ENCODE results near the gene HYCC1.
"Not testable (repeated sequence)": the region's sequence is repeated elsewhere in the genome, so short reads cannot be mapped to it uniquely, and the experiment has no call there.

HYCC1 gene

GRCh38 chr7:23013715-23014649, at the start of gene HYCC1:
Gene HYCC1 (minus strand): TSS chr7:23014130. CDS start chr7:22991111, 23,019 bp downstream.
- peak; percentile 99 for DNase-seq

DNA sequence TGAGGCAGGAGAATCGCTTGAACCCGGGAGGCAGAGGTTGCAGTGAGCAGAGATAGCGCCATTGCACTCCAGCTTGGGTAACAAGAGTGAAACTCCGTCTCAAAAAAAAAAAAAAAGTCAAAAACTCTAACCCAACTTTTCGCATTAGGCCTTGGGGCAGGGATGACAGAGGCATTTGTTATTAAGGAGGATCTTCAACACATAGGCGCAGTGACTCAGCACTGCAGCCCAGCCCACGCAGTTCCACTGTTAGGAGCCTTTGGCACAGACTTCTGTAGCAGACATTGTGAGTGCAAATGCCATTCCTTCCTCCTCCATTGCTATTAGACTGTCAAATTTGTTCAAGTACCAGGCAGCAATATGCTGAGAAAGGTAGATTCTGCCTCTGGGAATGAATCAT, 48.5 kb upstream of the HYCC1 start:
- no peak for DNase-seq

- no peak for DNase-seq
These were observed 47.4 kb upstream of the HYCC1 start for GRCh38 chr7:23061327-23061726.

- DNase-seq: peak; percentile 47
These were observed 44.6 kb upstream of the HYCC1 start for GRCh38 chr7:23058408-23059096.

DNA sequence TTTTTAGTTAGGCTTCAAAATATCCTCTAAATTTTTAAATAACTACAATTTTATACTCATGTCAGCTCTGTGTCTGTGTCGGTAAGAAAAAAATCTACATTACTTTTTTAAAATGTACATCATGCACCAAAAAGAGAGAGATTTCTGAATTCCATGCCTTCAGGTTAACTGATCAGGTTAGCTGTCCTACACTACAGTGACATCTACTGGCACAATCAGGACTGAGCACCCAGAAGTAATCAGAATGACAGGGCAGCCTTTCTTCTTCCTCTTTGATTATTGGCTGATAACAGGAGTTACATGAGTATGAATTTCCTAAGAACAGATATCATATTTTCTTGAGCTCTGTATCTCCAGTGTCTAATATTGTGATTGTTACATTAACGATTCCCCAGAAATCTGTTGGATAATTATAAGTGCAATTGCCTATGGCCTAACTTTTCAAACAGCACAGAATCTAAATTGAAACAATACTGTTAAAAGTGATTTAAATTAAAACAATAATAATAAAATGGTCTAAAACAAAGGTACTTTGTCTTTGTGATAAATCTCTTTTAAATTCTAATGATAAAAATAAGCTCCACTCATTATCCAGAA, 41.8 kb upstream of the HYCC1 start:
- DNase-seq: peak; percentile 51

GRCh38 chr7:23051124-23051485, 37.2 kb upstream of the HYCC1 start:
- not testable (repeated sequence) for DNase-seq

DNA sequence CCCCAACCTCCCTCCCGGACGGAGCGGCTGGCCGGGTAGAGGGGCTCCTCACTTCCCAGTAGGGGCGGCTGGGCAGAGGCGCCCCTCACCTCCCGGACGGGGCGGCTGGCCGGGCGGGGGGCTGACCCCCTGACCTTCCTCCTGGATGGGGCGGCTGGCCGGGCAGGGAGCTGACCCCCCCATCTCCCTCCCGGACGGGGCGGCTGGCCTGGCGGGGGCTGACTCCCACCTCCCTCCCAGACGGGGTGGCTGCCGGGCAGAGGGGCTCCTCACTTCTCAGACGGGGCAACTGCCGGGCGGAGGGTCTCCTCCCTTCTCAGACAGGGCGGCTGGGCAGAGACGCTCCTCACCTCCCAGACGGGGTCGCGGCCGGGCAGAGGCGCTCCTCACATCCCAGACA, 32.4 kb upstream of the HYCC1 start:
- DNase-seq: not testable (repeated sequence)

DNA sequence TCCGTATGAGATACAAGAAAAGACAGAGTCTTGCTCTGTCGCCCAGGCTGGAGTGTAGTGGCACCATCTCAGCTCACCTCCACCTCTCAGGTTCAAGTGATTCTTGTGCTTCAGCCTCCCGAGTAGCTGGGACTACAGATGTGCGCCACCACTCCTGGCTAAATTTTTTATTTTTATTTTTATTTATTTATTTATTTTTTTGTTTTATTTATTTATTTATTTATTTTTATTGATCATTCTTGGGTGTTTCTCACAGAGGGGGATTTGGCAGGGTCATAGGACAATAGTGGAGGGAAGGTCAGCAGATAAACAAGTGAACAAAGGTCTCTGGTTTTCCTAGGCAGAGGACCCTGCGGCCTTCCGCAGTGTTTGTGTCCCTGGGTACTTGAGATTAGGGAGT, 31.2 kb upstream of the HYCC1 start:
- DNase-seq: not testable (repeated sequence)

DNA sequence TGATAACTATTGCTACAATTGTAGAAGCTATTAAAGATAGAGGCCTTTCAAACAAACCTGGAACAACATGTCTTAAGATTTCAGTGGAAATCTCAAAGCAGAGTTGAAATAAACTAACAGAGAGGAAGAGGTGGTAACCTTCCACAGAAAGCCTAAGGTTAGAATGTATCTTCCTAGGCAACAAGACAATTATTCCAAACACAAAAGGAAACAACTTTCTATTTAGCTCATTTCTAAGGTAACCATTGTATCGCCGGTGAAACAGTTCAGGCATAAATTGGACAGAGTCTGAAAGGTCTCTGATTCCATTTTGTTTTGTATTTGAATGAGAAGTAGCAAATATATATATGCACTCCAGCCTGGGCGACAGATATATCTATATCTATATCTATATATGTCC, 30.7 kb upstream of the HYCC1 start:
- DNase-seq: no peak

- no peak for DNase-seq
These were observed 29.5 kb upstream of the HYCC1 start for GRCh38 chr7:23043441-23043840.

DNA sequence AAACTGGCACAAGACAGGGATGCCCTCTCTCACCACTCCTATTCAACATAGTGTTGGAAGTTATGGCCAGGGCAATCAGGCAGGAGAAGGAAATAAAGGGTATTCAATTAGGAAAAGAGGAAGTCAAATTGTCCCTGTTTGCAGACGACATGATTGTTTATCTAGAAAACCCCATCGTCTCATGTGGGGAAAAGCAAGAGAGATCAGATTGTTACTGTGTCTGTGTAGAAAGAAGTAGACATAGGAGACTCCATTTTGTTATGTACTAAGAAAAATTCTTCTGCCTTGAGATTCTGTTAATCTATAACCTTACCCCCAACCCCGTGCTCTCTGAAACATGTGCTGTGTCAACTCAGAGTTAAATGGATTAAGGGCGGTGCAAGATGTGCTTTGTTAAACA, 25.7 kb upstream of the HYCC1 start:
- not testable (repeated sequence) for DNase-seq

GRCh38 chr7:23035542-23036371, 21.8 kb upstream of the HYCC1 start:
- DNase-seq: not testable (repeated sequence)

- DNase-seq: no peak
These were observed 13.3 kb upstream of the HYCC1 start for GRCh38 chr7:23027261-23027660.

DNA sequence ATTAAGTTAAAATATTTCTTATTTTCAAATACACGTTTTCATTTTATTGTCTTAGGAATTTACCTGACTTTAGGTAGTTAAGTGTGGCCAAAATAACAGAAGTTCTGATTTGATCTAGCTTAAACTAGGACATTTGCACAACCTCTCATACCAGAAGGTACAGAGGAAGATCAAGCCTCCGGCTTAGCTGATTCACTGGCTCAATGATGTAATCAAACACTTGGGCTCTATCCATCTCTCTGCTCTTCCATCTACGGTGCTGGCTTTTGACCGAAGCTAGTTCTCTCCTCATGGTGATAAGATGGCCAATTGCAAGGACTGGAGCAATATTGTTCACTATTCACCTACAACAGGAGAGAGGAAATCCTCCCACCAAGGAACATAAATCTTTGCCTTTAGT, 12.2 kb upstream of the HYCC1 start:
- no peak for DNase-seq

DNA sequence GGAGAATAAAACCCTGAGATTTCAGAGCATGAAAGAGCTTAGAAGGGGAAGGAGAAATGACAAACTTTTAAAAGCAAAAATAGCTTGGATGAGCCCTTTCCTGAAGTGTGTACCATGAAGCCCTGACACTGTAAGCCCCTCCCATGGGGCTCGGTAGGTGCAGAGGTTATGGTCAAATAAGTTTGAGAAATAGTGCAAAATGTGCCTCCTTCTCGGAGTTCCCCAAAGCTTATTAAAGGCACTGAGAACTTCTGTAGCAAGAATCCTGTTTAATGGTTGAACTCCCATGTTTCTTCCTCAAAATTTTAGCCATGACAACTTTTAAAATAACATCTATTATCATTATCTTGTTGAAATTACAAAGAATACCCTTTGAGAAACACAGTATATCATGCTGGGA, 10.5 kb upstream of the HYCC1 start:
- DNase-seq: no peak

GRCh38 chr7:23022851-23023250, 8.9 kb upstream of the HYCC1 start:
- DNase-seq: no peak

- no peak for DNase-seq
These were observed 8.4 kb upstream of the HYCC1 start for GRCh38 chr7:23022258-23022769.

- DNase-seq: no peak
These were observed 7.7 kb upstream of the HYCC1 start for GRCh38 chr7:23021596-23021995.

GRCh38 chr7:23020742-23021401, 6.9 kb upstream of the HYCC1 start:
- no peak for DNase-seq

GRCh38 chr7:23018750-23019149, 4.8 kb upstream of the HYCC1 start:
- no peak for DNase-seq

DNA sequence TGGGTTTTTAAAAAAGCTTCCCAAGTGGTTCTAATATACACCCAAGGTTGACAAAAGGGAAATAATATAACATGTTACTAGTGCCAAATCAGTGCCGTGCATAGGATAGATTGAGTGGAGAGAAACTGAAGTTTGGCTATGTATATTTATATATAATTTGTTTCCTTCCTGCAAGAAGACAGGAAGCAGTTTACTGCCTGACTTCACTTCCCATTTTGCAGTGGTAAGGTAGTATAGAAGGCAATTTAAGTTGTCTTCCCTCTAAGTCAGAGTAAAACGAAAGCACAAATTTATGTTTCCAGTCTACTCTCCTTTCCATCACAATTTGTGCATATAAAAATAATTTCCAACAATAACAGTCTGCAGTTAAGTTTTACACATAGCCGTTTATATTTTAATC, 3.4 kb upstream of the HYCC1 start:
- DNase-seq: no peak
